Right cardiac atrium (tissue), 5 donors: ENCODE data around the gene RAB3IP. TPM values are rescaled to one million over a fixed set of nuclear protein-coding genes. Genes with fewer than 3 reads are reported as not detected.

ENCODE experiments used
- ATAC-seq, 2 donors: fragments of 200-7000 bp; cut with Tn5 transposase; one replicate each; pipeline versions ENCODE4 v1.8.0 to v1.9.1; 2020; ENCODE audit warnings: moderate library complexity in 2 of 2, mild to moderate bottlenecking in 1 of 2
- DNase-seq, 3 donors: peaks; one replicate each; pipeline ENCODE4 v3.0.0-alpha.2; 2020
- H3K27ac ChIP-seq: one replicate; pipeline ENCODE4 v1.5.1; 2013; ENCODE audit warnings: mild to moderate bottlenecking, low read length, control low read depth, moderate library complexity
- H3K27me3 ChIP-seq: one replicate; pipeline ENCODE4 v1.6.1; 2013; ENCODE audit not compliant: control insufficient read depth, insufficient read depth
- H3K4me1 ChIP-seq: one replicate; pipeline ENCODE4 v1.6.1; 2013; ENCODE audit warnings: low read length; ENCODE audit not compliant: control insufficient read depth, insufficient read depth
- H3K4me3 ChIP-seq: one replicate; pipeline ENCODE4 v1.5.1; 2013; ENCODE audit warnings: low read length, control low read depth
- H3K9me3 ChIP-seq: one replicate; pipeline ENCODE4 v1.6.1; 2013; ENCODE audit warnings: low read length; ENCODE audit not compliant: control insufficient read depth
- WGBS: extraction: QIAGEN DNeasy Blood & Tissue Kit; methylation state at CpG from one replicate; pipeline ENCODE4 v1.1.7; 2013; 5-methylcytosine and 5-hydroxymethylcytosine counted together
- intact Hi-C, 4 donors: fragments of 100-400 bp; cut with DNase I; formaldehyde crosslinking; loops; one replicate each; pipeline versions ENCODE4 v1.11.0 to v1.14.0; 2022 to 2023
- polyA plus RNA-seq: library from polyadenylated mRNA; stranded (reverse); fragments of 200-250 nt; gene quantifications from one replicate; pipeline ENCODE4 v1.2.3, GENCODE V29; 2013
- total RNA-seq, 4 donors: library from RNA; stranded (reverse); fragmentation: NEBNext Ultra II Directional; extraction: Animal tissue kit (Norgen Biotek cat#: 25700); gene quantifications; one replicate each; pipeline ENCODE4 v1.2.1, GENCODE V29; 2021
- donor health status: healthy with polysubstance abuse.
- donor health status: DM: no; HTN: yes; CAD: no.
- donor health status: DM: no; HTN: no; CAD: no.
- donor health status: DM: no; HTN: yes; CAD: no; lungs with severe emphysema.
- donor health status: DM: yes; HTN: yes; CAD: no.

Gene RAB3IP
- total and polyA plus RNA-seq, 5 donors, result 14.8 to 24.8 (median 19.1) TPM

DNA sequence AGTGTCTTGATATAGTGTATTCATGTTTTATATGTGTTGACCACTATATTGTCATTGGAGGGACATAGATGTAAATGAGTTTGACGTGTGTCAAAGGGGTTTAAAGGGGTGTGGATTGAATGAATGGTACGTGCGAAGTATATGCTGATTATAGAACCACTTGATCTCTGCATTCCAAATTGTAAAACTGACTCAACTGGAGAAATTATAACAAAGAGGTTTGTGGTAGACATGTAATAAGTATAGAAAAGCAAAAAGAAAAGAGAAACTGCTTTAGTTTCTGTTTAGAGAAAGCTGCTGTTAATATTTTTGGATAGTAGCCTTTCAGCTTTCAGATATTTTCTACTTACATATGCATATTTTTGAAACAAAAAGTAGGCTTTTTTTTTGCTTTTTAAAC is 77.4 kb downstream of the RAB3IP start:
- no peak overlapping the region for H3K4me3 ChIP-seq
- WGBS, result 84% methylated on average over 3 of the region's 3 CpGs

DNA sequence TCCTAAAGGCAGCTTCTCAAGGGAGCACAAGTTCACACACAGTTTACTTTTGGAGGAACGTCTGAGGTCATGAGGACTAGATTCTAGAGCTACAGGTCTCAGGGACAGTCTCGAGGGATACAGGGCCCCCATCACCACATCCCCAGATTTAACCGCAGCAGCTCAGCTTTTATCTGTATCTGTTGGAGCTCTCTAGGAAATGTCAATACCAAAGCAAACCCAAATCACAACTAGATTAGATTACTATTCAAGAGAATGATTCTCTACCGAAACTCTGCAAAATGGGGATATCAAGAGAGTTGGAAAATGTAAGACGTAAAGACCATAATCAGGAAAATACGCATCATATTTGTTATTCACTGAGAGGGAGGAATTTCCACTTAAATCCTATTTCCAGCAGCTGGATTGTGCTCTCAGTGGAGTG is 82.4 kb downstream of the RAB3IP start:
- H3K4me3 ChIP-seq, result no peak overlapping the region
- H3K27ac ChIP-seq, result no peak overlapping the region
- DNase-seq (no peak), ATAC-seq (no peak)
- peaks cover 3% of the 10 kb centered on the region for H3K4me1 ChIP-seq
- H3K9me3 ChIP-seq, result no peaks in the 10 kb centered on the region
- WGBS, result 32% methylated on average over 6 of the region's 6 CpGs
- no peaks in the 10 kb centered on the region for H3K27me3 ChIP-seq
- intact Hi-C loops, result no loop called here

More for the DNA sequence above, 77.4 kb downstream of the RAB3IP start:
- Histone ChIP-seq H3K27me3 (no peaks in the 10 kb centered on the region), H3K27ac (no peak overlapping the region), H3K9me3 (no peaks in the 10 kb centered on the region), H3K4me1 (peaks cover 1% of the 10 kb centered on the region)
- no peak for DNase-seq
- intact Hi-C loops, result no loop called here
- ATAC-seq, result no peak

DNA sequence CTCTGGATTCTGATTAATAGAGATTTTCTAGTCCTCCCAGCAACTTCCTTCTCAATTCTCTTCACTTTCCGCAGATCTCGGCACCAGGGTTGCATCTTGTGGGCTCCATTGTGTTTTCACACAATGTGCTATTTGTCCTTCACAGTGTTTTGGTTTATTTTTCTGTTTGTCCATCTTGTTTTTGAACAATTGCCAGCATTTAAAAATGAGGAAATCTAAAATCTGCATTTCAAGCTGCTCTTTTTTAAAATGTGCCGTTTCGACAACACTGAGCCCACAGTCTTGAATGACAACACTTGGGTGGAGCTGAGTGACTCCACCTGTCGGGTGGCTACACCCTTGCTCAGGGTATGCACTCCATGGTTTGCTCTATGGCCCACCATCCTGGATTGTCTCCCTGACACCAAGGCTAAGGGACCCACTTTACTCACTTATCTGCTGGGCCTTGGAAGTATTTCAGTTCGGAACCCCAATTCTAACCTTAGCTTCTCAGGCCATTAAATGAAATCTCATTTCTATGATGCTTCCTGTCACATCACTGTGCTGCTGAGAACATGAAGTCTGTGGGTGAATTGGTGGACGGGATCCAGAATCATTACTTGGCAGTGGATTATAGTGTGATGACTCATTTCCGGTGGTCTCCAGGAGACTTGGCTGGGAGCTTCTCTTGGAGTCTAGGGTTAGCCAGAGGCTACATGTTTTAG is 82.9 kb downstream of the RAB3IP start:
- no peak for DNase-seq
- H3K27ac ChIP-seq, result no peak overlapping the region
- WGBS, result 30% methylated on average over 8 of the region's 8 CpGs
- no peaks in the 10 kb centered on the region for H3K27me3 ChIP-seq
- no peaks in the 10 kb centered on the region for H3K9me3 ChIP-seq
- peaks cover 3% of the 10 kb centered on the region for H3K4me1 ChIP-seq
- peak in 1 of 2 donors; percentile 33 for ATAC-seq
- intact Hi-C loops, result no loop called here
- no peak overlapping the region for H3K4me3 ChIP-seq

DNA sequence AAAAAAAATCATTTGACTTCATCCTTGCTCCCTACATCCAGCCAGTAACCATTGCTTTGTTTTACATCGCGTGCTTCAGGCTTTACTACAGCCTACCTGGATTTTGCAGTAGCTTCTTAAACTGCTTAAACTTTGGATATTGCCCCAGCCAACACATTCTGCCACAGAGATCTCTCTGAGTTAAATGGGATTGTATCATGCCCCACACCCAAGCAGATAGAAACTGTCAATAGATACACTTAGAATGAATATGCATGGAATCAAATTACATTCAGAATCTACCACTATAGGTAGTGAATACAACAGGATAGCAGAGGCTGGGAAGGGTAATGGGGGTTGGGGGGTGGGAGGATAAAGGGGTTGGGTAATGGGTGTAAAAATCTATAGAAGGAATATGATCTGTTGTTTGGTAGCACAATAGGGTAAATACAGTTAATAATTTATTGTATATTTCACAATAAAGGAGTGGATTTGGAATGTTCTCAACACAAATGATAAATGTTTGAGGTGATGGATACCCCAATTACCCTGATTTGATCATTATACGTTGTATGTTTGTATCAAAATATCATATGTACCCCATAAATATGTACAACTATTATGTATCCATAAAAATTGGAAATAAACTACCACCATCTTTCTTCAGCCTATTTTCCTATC is 83.7 kb downstream of the RAB3IP start:
- intact Hi-C loops, result no loop called here

GRCh38 chr12:69824028-69824427 is 85.4 kb downstream of the RAB3IP start:
- ATAC-seq, result no peak
- no peak overlapping the region for H3K27ac ChIP-seq
- no peak overlapping the region for H3K4me3 ChIP-seq
- peaks cover 3% of the 10 kb centered on the region for H3K4me1 ChIP-seq
- DNase-seq, result no peak
- intact Hi-C loops, result no loop called here
- no peaks in the 10 kb centered on the region for H3K27me3 ChIP-seq
- no peaks in the 10 kb centered on the region for H3K9me3 ChIP-seq

More for the DNA sequence above, 83.7 kb downstream of the RAB3IP start:
- Histone ChIP-seq H3K4me3 (no peak overlapping the region), H3K27me3 (no peaks in the 10 kb centered on the region), H3K9me3 (no peaks in the 10 kb centered on the region), H3K4me1 (peaks cover 3% of the 10 kb centered on the region), H3K27ac (no peak overlapping the region)
- WGBS, result 72% methylated on average over 3 of the region's 3 CpGs
- ATAC-seq (no peak), DNase-seq (no peak)

DNA sequence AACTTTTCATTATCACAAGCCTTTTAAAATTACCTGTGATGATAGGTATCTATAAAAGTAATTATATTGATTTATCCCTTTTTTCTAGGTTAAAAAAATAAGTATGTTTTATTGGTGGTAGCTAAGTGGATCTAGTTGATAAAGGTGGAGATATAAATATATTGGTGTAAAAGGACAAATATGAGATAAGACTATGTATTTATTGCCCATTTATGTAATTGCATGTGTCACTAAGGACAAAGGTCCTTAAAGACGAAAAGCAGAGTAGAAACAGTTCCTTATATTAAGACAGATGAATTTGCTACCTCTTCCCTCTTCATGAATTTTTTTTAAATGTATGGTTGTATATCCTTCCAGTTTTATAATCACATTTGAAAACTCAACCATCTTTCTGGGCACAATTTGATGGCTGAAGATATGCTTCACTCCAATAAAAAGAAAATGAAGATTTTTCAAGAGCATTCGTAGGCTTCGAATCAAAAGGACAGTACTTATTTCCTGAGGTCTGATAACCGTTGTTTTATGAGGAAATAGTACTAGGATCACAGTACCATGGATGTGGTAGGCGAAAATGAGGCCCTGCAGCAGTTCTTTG is 86.4 kb downstream of the RAB3IP start, which contains the start of gene MYRFL:
MYRFL (plus strand) TSS at position 262 of the 595 bp plus-strand sequence; CDS start at position 553, 291 bp downstream.
- H3K9me3 ChIP-seq, result no peaks in the 10 kb centered on the region
- no peak for ATAC-seq
- DNase-seq, result no peak
- H3K4me3 ChIP-seq, result no peak within 1 kb of the TSS
- H3K27ac ChIP-seq, result no peak within 1 kb of the TSS
- no peaks in the 10 kb centered on the region for H3K27me3 ChIP-seq
- 82% methylated on average over 5 of the region's 5 CpGs for WGBS
- H3K4me1 ChIP-seq, result peaks cover 3% of the 10 kb centered on the region
- intact Hi-C loops, result no loop called here

- 70% methylated on average over 5 of the region's 5 CpGs for WGBS
- intact Hi-C loops, result no loop called here
These were observed 90.2 kb downstream of the RAB3IP start for GRCh38 chr12:69828897-69829296.

DNA sequence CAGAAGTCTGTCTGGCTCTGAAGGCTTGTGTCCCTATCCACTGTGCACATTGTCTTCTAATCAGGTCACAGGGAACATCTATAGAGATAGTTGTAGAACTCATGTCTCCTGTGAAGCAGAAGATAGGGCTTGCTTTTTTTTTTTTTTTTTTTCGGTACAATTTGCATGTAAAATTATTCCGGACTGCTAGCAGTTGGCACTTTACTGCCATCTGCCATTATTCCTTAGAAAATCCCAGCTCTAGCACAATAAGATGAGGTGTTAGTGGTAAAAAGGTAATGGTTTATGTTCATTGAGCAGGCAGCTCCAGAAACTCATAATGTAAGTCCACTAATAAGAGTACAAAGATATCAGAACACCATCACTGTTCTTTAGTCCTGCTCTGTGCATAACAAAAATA is 95.0 kb downstream of the RAB3IP start:
- Histone ChIP-seq H3K4me3 (no peak overlapping the region), H3K9me3 (no peaks in the 10 kb centered on the region), H3K4me1 (no peaks in the 10 kb centered on the region), H3K27me3 (no peaks in the 10 kb centered on the region), H3K27ac (no peak overlapping the region)
- intact Hi-C loops, result no loop called here
- ATAC-seq, result no peak
- DNase-seq, result no peak
- WGBS, result 78% methylated on average over 2 of the region's 2 CpGs

More at GRCh38 chr12:69828897-69829296, 90.2 kb downstream of the RAB3IP start:
- no peak for ATAC-seq
- H3K27me3 ChIP-seq, result no peaks in the 10 kb centered on the region
- DNase-seq, result no peak
- H3K27ac ChIP-seq, result no peak overlapping the region
- H3K4me3 ChIP-seq, result no peak overlapping the region
- no peaks in the 10 kb centered on the region for H3K9me3 ChIP-seq
- no peaks in the 10 kb centered on the region for H3K4me1 ChIP-seq

- DNase-seq (no peak), ATAC-seq (no peak)
- H3K27ac ChIP-seq, result no peak overlapping the region
- WGBS, result 70% methylated on average over 2 of the region's 2 CpGs
- intact Hi-C loops, result no loop called here
- no peaks in the 10 kb centered on the region for H3K4me1 ChIP-seq
- H3K9me3 ChIP-seq, result no peaks in the 10 kb centered on the region
- H3K27me3 ChIP-seq, result no peaks in the 10 kb centered on the region
- no peak overlapping the region for H3K4me3 ChIP-seq
These were observed 95.5 kb downstream of the RAB3IP start for GRCh38 chr12:69834147-69834546.

DNA sequence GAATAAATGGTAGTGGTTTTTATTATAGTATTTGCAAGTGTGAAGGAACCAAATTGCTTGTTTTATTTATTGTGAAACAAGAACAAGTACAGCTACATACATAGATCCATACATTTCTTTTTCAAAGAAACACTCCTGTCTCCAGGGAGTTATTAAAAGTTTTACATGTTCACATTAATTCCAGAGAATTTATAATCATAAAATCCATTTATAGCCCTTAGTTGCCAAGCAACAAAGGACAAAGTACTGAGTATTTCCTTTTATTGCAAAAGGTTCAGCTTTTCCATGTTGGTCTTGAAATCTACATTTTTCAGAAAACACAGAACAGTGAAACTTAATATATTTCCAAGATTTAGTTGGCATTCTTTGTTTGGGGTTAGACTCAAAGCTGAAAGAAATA is 95.9 kb downstream of the RAB3IP start:
- no peak for DNase-seq
- Histone ChIP-seq H3K9me3 (no peaks in the 10 kb centered on the region), H3K4me3 (no peak overlapping the region), H3K4me1 (no peaks in the 10 kb centered on the region), H3K27me3 (no peaks in the 10 kb centered on the region), H3K27ac (no peak overlapping the region)
- ATAC-seq, result no peak
- intact Hi-C loops, result no loop called here

DNA sequence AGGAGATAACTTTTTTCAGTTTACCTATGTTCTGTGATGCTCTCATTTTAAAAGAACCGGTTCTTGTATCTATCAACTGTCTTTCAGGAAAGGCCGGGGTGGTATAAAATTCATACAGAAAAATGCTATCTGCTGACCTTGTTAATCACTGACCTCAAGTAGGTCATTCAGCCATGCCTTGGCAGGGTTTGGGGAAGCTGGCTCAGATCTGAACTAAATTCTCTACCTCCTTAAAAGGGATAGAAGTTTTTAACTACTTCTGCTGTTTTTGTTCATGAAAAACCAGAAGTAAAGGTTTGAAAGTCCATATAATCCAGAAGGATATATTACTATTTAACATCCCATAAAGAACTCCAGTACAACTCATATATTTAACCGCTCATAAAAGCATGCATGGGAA is 96.4 kb downstream of the RAB3IP start:
- ATAC-seq, result no peak
- H3K4me3 ChIP-seq, result no peak overlapping the region

More for the DNA sequence above, 96.4 kb downstream of the RAB3IP start:
- DNase-seq, result no peak
- Histone ChIP-seq H3K4me1 (no peaks in the 10 kb centered on the region), H3K9me3 (no peaks in the 10 kb centered on the region), H3K27ac (no peak overlapping the region), H3K27me3 (no peaks in the 10 kb centered on the region)
- intact Hi-C loops, result no loop called here
- 44% methylated on average over 3 of the region's 3 CpGs for WGBS
